SK-N-SH (cell line): ENCODE data around the gene PLXNA4.

ENCODE experiments used
- EP300 ChIP-seq, 2 experiments: IDR thresholded peaks; 2 replicates each; pipeline versions ENCODE4 v1.4.0 to v1.6.1; 2012; ENCODE audit warnings: borderline replicate concordance in 1 of 2, low read depth in 1 of 2, low read length in 1 of 2
- EZH2phosphoT487 ChIP-seq: fragments of 200-600 bp; sonication (generic); IDR thresholded peaks from 2 replicates; pipeline ENCODE4 v1.6.1; 2017; ENCODE audit warnings: low read depth, mixed run types, mild to moderate bottlenecking, antibody characterized with exemption, moderate library complexity, borderline replicate concordance
- MAX ChIP-seq: IDR thresholded peaks from 2 replicates; pipeline ENCODE4 v1.4.0; 2012; ENCODE audit warnings: low read depth
- REST ChIP-seq: IDR thresholded peaks from 2 replicates; pipeline ENCODE4 v1.6.1; 2012; ENCODE audit warnings: mild to moderate bottlenecking, low read depth, low read length, moderate library complexity
- USF1 ChIP-seq: IDR thresholded peaks from 2 replicates; pipeline ENCODE4 v1.4.0; 2012; ENCODE audit warnings: low read depth, borderline replicate concordance
- TF ChIP-seq, protein P1 (sequence below): fragments of 200-600 bp; sonication (generic); IDR thresholded peaks from 2 replicates; pipeline ENCODE4 v1.6.1; 2017; ENCODE audit warnings: antibody characterized with exemption, mild to moderate bottlenecking, moderate library complexity

DNA sequence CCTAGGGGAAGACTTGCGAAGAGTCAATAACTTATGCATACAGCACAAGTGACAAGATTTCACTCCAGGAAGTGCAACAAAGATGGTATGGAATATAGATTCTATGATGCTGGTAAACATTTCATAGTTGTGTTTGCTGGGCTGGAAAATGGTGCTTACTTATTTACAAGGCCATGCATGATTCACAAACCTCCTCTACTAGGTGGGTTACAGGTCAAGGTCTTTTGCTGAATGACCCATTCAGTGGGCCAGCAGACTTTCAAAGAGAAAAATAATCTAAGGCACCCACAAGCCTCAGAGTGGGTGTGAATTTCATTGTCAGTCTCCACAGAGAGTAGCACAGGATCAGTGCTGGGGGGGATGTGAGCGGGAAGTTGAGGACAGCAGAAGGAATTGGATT lies 378.5 kb downstream of the PLXNA4 start:
- TF ChIP-seq, protein P1, sequence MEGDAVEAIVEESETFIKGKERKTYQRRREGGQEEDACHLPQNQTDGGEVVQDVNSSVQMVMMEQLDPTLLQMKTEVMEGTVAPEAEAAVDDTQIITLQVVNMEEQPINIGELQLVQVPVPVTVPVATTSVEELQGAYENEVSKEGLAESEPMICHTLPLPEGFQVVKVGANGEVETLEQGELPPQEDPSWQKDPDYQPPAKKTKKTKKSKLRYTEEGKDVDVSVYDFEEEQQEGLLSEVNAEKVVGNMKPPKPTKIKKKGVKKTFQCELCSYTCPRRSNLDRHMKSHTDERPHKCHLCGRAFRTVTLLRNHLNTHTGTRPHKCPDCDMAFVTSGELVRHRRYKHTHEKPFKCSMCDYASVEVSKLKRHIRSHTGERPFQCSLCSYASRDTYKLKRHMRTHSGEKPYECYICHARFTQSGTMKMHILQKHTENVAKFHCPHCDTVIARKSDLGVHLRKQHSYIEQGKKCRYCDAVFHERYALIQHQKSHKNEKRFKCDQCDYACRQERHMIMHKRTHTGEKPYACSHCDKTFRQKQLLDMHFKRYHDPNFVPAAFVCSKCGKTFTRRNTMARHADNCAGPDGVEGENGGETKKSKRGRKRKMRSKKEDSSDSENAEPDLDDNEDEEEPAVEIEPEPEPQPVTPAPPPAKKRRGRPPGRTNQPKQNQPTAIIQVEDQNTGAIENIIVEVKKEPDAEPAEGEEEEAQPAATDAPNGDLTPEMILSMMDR = no peak
- no peak for TF ChIP-seq USF1
- TF ChIP-seq REST = no peak
- no peak for TF ChIP-seq EP300 (IDR thresholded peaks at IDR 0.05; ENCODE audit: borderline replicate concordance in 1 of 2, low read depth in 1 of 2, low read length in 1 of 2)
- TF ChIP-seq EZH2phosphoT487 = no peak
- no peak for TF ChIP-seq MAX
